Measurements from ENCODE around the gene CCL11. TPM values are rescaled to one million over a fixed set of nuclear protein-coding genes. Genes with fewer than 3 reads are reported as not detected.
"Not testable (repeated sequence)": the region's sequence is repeated elsewhere in the genome, so short reads cannot be mapped to it uniquely, and the experiment has no call there.

Gene CCL11
- total RNA-seq, 4 donors from 2014 or later = 0.26 to 3.4 (median 0.95) TPM; not detected in 1

- TF ChIP-seq CTCF (IDR thresholded peaks at IDR 0.05) (no peak), POLR2A (IDR thresholded peaks at IDR 0.05) (no peak)
- H3K36me3 ChIP-seq = no peaks in the 10 kb centered on the region
- intact Hi-C loops (cut with DNase I) = no loop called here
- H3K9me3 ChIP-seq = no peaks in the 10 kb centered on the region
- peaks cover 0 to 8% (median 4%) of the 10 kb centered on the region in 3 donors for H3K4me1 ChIP-seq
- no peaks in the 10 kb centered on the region for H3K27me3 ChIP-seq
- no peak for DNase-seq
- H3K4me3 ChIP-seq = no peak overlapping the region
- H3K27ac ChIP-seq = peak overlapping the region in 2 of 4 donors; percentile 28 to 51
Observed at GRCh38 chr17:34321964-34322363, 36.4 kb downstream of the CCL11 start.

- H3K4me1 ChIP-seq; DNase-seq; intact Hi-C loops (cut with DNase I); H3K36me3 ChIP-seq; H3K27me3 ChIP-seq; H3K9me3 ChIP-seq; H3K4me3 ChIP-seq: not testable (repeated sequence)
- WGBS, 2 donors = 54 to 58% methylated on average over 4 of the region's 4 CpGs
- peak overlapping the region in 1 of 4 donors; percentile 45 for H3K27ac ChIP-seq
Observed at GRCh38 chr17:34327580-34327979, 42.0 kb downstream of the CCL11 start.

GRCh38 chr17:34337701-34338100 is 52.2 kb downstream of the CCL11 start:
- Histone ChIP-seq H3K27me3 (no peaks in the 10 kb centered on the region), H3K27ac (no peak overlapping the region), H3K4me3 (no peak overlapping the region), H3K4me1 (no peaks in the 10 kb centered on the region), H3K36me3 (no peaks in the 10 kb centered on the region), H3K9me3 (no peaks in the 10 kb centered on the region)
- intact Hi-C loops (cut with DNase I) = no loop called here
- WGBS, 2 donors = 67 to 75% methylated on average over 1 of the region's 1 CpG
- DNase-seq = no peak
- no peak for TF ChIP-seq CTCF (IDR thresholded peaks at IDR 0.05)

Other genes starting within 250 kb of the CCL11 start
- 1 to 10 TPM; 4.0 to 7.9 (median 5.2) TPM for gene CCL2, start 30.5 kb upstream of the CCL11 start, total RNA-seq
- gene CCL7, start 15.5 kb upstream of the CCL11 start, total RNA-seq = not detected
- under 1 TPM in 1 of 4 donors, not detected in 3; 0.26 TPM for gene CCL8, start 33.7 kb downstream of the CCL11 start, total RNA-seq
- gene CCL13, start 70.7 kb downstream of the CCL11 start, total RNA-seq = 1 to 10 TPM in 2 of 4 donors, under 1 TPM in 1, not detected in 1; 0.57 to 1.6 (median 1.4) TPM
- not detected for gene CCL1, start 77.5 kb downstream of the CCL11 start, total RNA-seq

Measured in esophagus squamous epithelium (tissue), 5 donors.